ENCODE measurements around the gene TPCN2.

TPCN2 gene

GRCh38 chr11:69119190-69119589 is 70.5 kb downstream of the TPCN2 start:
- DNase-seq (ENCODE audit: extremely low read depth, low read depth): no peak
- TF ChIP-seq CTCF (IDR thresholded peaks at IDR 0.05; ENCODE audit: low read depth, low read length): no peak

DNA sequence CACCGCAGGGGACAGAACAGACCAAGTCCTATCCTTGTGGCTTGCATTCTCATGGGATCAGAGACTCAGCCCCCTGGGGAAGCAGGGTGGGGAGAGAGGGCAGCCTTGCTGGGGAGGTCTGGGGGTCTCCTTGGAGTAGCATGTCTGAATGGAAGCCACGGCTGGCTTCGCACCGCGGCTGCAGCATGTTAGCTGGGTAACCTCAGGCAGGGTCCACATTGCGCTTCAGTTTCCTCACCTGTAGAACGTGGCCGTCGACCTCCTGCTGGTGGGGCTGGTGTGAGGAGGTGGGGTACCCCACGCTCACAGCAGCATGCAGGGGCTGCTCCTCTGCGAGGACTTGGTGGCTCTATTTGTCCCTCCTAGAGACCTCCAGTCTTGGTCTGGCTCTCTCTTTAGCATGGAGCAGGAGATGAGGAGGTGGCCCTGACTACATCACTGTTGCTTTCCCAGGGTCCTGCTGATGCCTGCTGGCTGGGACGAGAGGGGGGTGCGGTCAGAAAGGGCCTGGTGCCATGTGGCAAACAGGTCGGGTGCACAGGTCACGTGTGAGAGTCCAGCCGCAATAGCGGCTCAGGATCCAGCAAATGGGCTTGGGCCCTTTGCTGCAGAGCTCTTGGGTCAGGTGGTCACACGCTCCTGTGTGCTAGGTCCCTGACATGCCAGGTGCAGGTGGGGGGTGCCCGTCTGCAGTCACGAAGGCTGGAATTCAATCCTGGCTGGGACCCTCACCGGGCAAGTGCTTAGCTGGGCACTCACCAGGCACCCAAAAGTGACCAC is 71.6 kb downstream of the TPCN2 start:
- DNase-seq (ENCODE audit: extremely low read depth, low read depth): no peak
- no peak for TF ChIP-seq CTCF (IDR thresholded peaks at IDR 0.05; ENCODE audit: low read depth, low read length)

- no peak for DNase-seq (ENCODE audit: extremely low read depth, low read depth)
- TF ChIP-seq CTCF (IDR thresholded peaks at IDR 0.05; ENCODE audit: low read depth, low read length): no peak
Measured at GRCh38 chr11:69121021-69121420, 72.3 kb downstream of the TPCN2 start.

DNA sequence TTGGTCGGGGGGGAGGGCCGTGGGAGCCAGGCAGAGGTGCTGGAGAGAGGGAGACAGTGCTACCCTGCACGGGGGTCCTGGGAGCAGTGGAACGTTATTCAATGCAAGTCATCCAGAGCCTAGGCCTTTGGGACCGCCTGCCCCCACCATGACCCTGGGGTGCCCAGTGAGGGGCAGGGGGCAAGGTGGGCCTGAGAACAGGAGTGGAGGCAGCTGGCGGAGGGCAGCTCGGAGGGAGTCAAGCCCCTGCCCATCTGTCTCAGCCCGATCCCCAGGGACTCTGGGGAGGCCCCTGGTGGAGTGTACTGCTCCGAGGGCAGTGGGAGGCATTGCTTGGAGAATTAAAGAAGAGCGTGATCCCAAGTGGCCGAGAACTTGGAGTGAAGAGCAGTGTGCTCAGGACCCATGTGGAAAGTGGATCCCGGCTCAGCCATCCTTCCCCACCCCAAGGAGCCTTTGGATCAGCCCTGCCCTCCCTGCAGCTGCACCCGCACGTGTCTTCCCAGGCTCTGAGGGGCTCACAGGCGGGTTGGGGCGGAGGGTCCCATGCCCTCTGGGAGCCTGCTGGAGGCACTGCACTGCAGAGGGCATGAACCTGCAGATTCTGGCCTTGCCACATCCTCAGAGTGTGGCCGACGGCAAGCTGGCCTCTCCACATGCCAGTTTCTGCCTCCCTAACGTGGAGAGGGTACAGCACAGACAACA is 73.0 kb downstream of the TPCN2 start:
- DNase-seq (ENCODE audit: extremely low read depth, low read depth): no peak
- no peak for TF ChIP-seq CTCF (IDR thresholded peaks at IDR 0.05; ENCODE audit: low read depth, low read length)

- TF ChIP-seq CTCF (IDR thresholded peaks at IDR 0.05; ENCODE audit: low read depth, low read length): no peak
- no peak for DNase-seq (ENCODE audit: extremely low read depth, low read depth)
Measured at GRCh38 chr11:69122326-69122629, 73.5 kb downstream of the TPCN2 start.

DNA sequence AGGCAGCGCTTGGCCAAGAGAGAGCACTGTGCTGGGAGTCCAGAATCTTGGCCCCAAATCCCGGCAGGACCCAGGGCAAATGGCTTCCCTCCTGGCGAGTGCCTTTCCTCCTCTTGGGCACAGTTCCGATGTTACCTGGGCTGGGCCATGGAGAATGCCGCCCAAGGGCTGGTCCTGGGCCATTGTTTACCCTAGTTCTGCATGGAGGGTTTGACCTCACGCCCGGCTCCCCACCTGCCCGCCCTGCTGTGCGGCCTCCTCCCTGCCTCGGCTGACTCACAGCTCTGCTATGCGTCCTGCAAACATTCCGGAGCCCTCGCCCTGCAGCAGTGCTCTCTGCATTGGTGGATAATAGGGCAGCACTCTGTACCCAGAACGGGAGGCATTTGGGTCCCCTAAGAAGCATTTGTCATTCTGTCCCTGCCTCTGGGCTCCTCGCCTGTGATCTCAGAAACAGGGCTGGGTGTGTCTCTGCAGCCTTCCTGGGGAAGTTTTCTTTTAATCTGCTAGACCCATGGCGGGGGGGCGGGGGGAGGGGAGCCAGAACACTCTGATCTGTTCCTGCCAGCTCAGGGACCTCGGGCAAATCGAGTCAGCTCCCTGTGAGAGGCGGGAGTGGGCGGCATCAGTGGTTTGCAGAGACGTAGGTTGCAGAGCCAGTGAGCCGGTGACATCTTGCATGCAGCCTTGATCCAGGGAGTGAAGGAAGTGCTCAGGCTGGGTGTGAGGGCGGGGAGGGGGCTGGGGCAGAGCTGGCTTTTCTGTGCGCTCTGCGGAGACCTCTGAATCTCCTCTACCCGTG is 74.1 kb downstream of the TPCN2 start:
- peak; percentile 3 for DNase-seq (ENCODE audit: extremely low read depth, low read depth)
- TF ChIP-seq CTCF (IDR thresholded peaks at IDR 0.05; ENCODE audit: low read depth, low read length): no peak

All from AG09319 (cell line).